Adrenal gland (tissue), 5 donors: ENCODE data around the gene FARS2.

Experiments
- CTCF ChIP-seq, 6 experiments: fragments of 450-650 bp in 4 of 6; fragments of 200-600 bp in 2 of 6; sonication (generic) in 1 of 6; IDR thresholded peaks; 1 replicate in 5 of 6; 2 replicates in 1 of 6; pipeline versions ENCODE4 v1.5.1 to v1.8.0; 2016 to 2021; ENCODE audit warnings: antibody characterized with exemption in 6 of 6, mild to moderate bottlenecking in 2 of 6, moderate library complexity in 1 of 6
- POLR2A ChIP-seq, 2 donors: fragments of 450-650 bp; IDR thresholded peaks; one replicate each; pipeline ENCODE4 v1.6.1; 2017; ENCODE audit warnings: antibody characterized with exemption in 2 of 2, mild to moderate bottlenecking in 2 of 2, moderate library complexity in 1 of 2
- donor health status: DM: no; HTN: no; CAD: no.

GRCh38 chr6:5623769-5624168 is 362.5 kb downstream of the FARS2 start:
- no peak for TF ChIP-seq CTCF (IDR thresholded peaks at IDR 0.05)
- no peak for TF ChIP-seq POLR2A (IDR thresholded peaks at IDR 0.05)
